GM15510 (cell line): ENCODE results near the gene FAM174B.

Experiments
- POLR2A ChIP-seq: IDR thresholded peaks from 3 replicates; pipeline ENCODE4 v1.6.1; 2011; ENCODE audit warnings: borderline replicate concordance; ENCODE audit not compliant: insufficient read length; ENCODE audit errors: extremely low read depth

Gene FAM174B

GRCh38 chr15:92608866-92609700, 46.5 kb downstream of the FAM174B start:
- no peak for TF ChIP-seq POLR2A

- TF ChIP-seq POLR2A = no peak
These were observed 49.3 kb downstream of the FAM174B start for GRCh38 chr15:92606126-92606835.

- no peak for TF ChIP-seq POLR2A
These were observed 50.2 kb downstream of the FAM174B start for GRCh38 chr15:92605225-92605944.

GRCh38 chr15:92603743-92604470, 51.7 kb downstream of the FAM174B start:
- no peak for TF ChIP-seq POLR2A

- no peak for TF ChIP-seq POLR2A
These were observed 52.3 kb downstream of the FAM174B start for GRCh38 chr15:92603278-92603677.

GRCh38 chr15:92602267-92602593, 53.3 kb downstream of the FAM174B start:
- no peak for TF ChIP-seq POLR2A

GRCh38 chr15:92601592-92602266, 53.8 kb downstream of the FAM174B start:
- TF ChIP-seq POLR2A = no peak

GRCh38 chr15:92600856-92601255, 54.7 kb downstream of the FAM174B start:
- TF ChIP-seq POLR2A = no peak

- TF ChIP-seq POLR2A = no peak
These were observed 56.1 kb downstream of the FAM174B start for GRCh38 chr15:92599394-92599970.

GRCh38 chr15:92597548-92597947, 58.0 kb downstream of the FAM174B start:
- TF ChIP-seq POLR2A = no peak

- no peak for TF ChIP-seq POLR2A
These were observed 59.0 kb downstream of the FAM174B start for GRCh38 chr15:92596623-92597022.

GRCh38 chr15:92595506-92596381, 59.8 kb downstream of the FAM174B start:
- TF ChIP-seq POLR2A = no peak

- TF ChIP-seq POLR2A = no peak
These were observed 64.3 kb downstream of the FAM174B start for GRCh38 chr15:92591275-92591674.
